IMR-90 (cell line): ENCODE measurements around the gene TTC16. TPM values are rescaled to one million over a fixed set of nuclear protein-coding genes. Genes with fewer than 3 reads are reported as not detected.

Source experiments
- ATAC-seq: fragments of 200-7000 bp; cut with Tn5 transposase; 2 replicates; pipeline ENCODE4 v1.9.1; 2020; ENCODE audit warnings: low read depth, mild to moderate bottlenecking, moderate library complexity
- BruUV-seq: library from RNA; stranded (reverse); fragments of 400-500 nt; replicated peaks from 2 replicates; lab custom pipeline; 2021; lab: Mats Ljungman, UMichigan
- CTCF ChIA-PET: fragments of 300-600 bp; formaldehyde crosslinking; extraction: SDS; loops from one replicate; lab custom pipeline; 2021; ENCODE audit warnings: antibody characterized with exemption; lab: Yijun Ruan, JAX
- POLR2A ChIA-PET: fragments of 300-600 bp; sonication (Branson Sonifier 250); formaldehyde crosslinking; loops from one replicate; lab custom pipeline; 2022; ENCODE audit warnings: antibody characterized with exemption; ENCODE audit not compliant: unreplicated experiment; lab: Charles Lee
- DNase-seq: peaks from one replicate; pipeline ENCODE4 v3.0.0; 2013
- H2AFZ ChIP-seq: replicated peaks from 2 replicates; pipeline ENCODE3; 2013; ENCODE audit warnings: low read length, mild to moderate bottlenecking; ENCODE audit not compliant: poor library complexity
- H2AK5ac ChIP-seq: 2 replicates; pipeline ENCODE4 v1.6.1; 2013; ENCODE audit warnings: low read depth, low read length, inconsistent platforms
- H2AK9ac ChIP-seq: replicated peaks from 2 replicates; pipeline ENCODE3; 2013; ENCODE audit warnings: mild to moderate bottlenecking, low read depth, low read length, moderate library complexity; ENCODE audit not compliant: poor library complexity
- H2BK120ac ChIP-seq: 2 replicates; pipeline ENCODE4 v1.6.1; 2013; ENCODE audit warnings: low read depth, low read length, inconsistent platforms
- H2BK15ac ChIP-seq: 3 replicates; pipeline ENCODE4 v1.6.1; 2013; ENCODE audit warnings: low read depth, low read length, inconsistent platforms
- H2BK20ac ChIP-seq: 2 replicates; pipeline ENCODE4 v1.6.1; 2013; ENCODE audit warnings: low read depth, mild to moderate bottlenecking, inconsistent platforms, low read length, moderate library complexity
- H2BK5ac ChIP-seq: 2 replicates; pipeline ENCODE4 v1.6.1; 2013; ENCODE audit warnings: mild to moderate bottlenecking, low read depth, low read length, inconsistent platforms; ENCODE audit not compliant: poor library complexity, severe bottlenecking
- H3K14ac ChIP-seq: replicated peaks from 2 replicates; pipeline ENCODE4 v1.6.1; 2013; ENCODE audit warnings: low read depth, low read length, inconsistent platforms
- H3K18ac ChIP-seq: 2 replicates; pipeline ENCODE4 v1.6.1; 2013; ENCODE audit warnings: low read depth, low read length, control low read depth
- H3K23ac ChIP-seq: 2 replicates; pipeline ENCODE4 v1.6.1; 2013; ENCODE audit warnings: low read depth, low read length, inconsistent platforms
- H3K27ac ChIP-seq: 2 replicates; pipeline ENCODE4 v1.5.1; 2013; ENCODE audit warnings: mild to moderate bottlenecking, control low read depth, low read length; ENCODE audit not compliant: insufficient read depth
- H3K27me3 ChIP-seq: 2 replicates; pipeline ENCODE4 v1.6.1; 2013; ENCODE audit warnings: low read length; ENCODE audit not compliant: control insufficient read depth, insufficient read depth
- H3K36me3 ChIP-seq: 2 replicates; pipeline ENCODE4 v1.6.1; 2013; ENCODE audit warnings: low read length, mixed read lengths; ENCODE audit not compliant: control insufficient read depth, insufficient read depth
- H3K4ac ChIP-seq: 2 replicates; pipeline ENCODE4 v1.6.1; 2013; ENCODE audit warnings: low read depth, low read length, inconsistent platforms
- H3K4me1 ChIP-seq: 2 replicates; pipeline ENCODE4 v1.6.1; 2013; ENCODE audit warnings: low read length, mixed read lengths; ENCODE audit not compliant: control insufficient read depth, insufficient read depth
- H3K4me2 ChIP-seq: 2 replicates; pipeline ENCODE4 v1.6.1; 2013; ENCODE audit warnings: low read depth, mild to moderate bottlenecking, control low read depth, low read length, moderate library complexity
- H3K4me3 ChIP-seq: 2 replicates; pipeline ENCODE4 v1.5.1; 2013; ENCODE audit warnings: low read depth, mild to moderate bottlenecking, control low read depth, low read length, moderate library complexity; ENCODE audit not compliant: insufficient read depth
- H3K56ac ChIP-seq: 2 replicates; pipeline ENCODE4 v1.6.1; 2013; ENCODE audit warnings: low read length, inconsistent platforms; ENCODE audit not compliant: insufficient read depth; ENCODE audit errors: extremely low read depth
- H3K79me1 ChIP-seq, 2 experiments: 2 replicates each; pipeline ENCODE4 v1.6.1; 2013; ENCODE audit warnings: low read length in 2 of 2, inconsistent platforms in 1 of 2, low read depth in 1 of 2
- H3K9ac ChIP-seq: 2 replicates; pipeline ENCODE4 v1.6.1; 2013; ENCODE audit warnings: low read depth, low read length, control low read depth
- H3K9me1 ChIP-seq: 2 replicates; pipeline ENCODE4 v1.6.1; 2013; ENCODE audit warnings: low read length, inconsistent platforms; ENCODE audit not compliant: insufficient read depth
- H3K9me3 ChIP-seq: 2 replicates; pipeline ENCODE4 v1.6.1; 2013; ENCODE audit warnings: low read length; ENCODE audit not compliant: control insufficient read depth, insufficient read depth
- H4K20me1 ChIP-seq: 2 replicates; pipeline ENCODE4 v1.6.1; 2013; ENCODE audit warnings: low read length, inconsistent platforms; ENCODE audit not compliant: insufficient read depth
- H4K5ac ChIP-seq: 2 replicates; pipeline ENCODE4 v1.6.1; 2013; ENCODE audit warnings: mild to moderate bottlenecking, low read depth, low read length, control low read depth
- H4K8ac ChIP-seq, 2 experiments: 2 replicates each; pipeline ENCODE4 v1.6.1; 2013; ENCODE audit warnings: low read depth in 2 of 2, low read length in 2 of 2, control low read depth in 1 of 2, inconsistent platforms in 1 of 2
- H4K91ac ChIP-seq: 2 replicates; pipeline ENCODE4 v1.6.1; 2013; ENCODE audit warnings: low read depth, low read length, inconsistent platforms; ENCODE audit not compliant: insufficient read depth
- BHLHE40 ChIP-seq: fragments of 150-350 bp; IDR thresholded peaks from 2 replicates; pipeline ENCODE4 v1.6.1; 2016; ENCODE audit warnings: mild to moderate bottlenecking, low read depth, low read length
- ELK1 ChIP-seq: fragments of 150-350 bp; IDR thresholded peaks from 2 replicates; pipeline ENCODE4 v1.6.1; 2016; ENCODE audit warnings: low read depth, mild to moderate bottlenecking, low read length, moderate library complexity, borderline replicate concordance
- FOS ChIP-seq: fragments of 150-350 bp; IDR thresholded peaks from 2 replicates; pipeline ENCODE4 v1.6.1; 2016; ENCODE audit warnings: low read depth, low read length
- MAFK ChIP-seq: IDR thresholded peaks from 2 replicates; pipeline ENCODE4 v1.6.1; 2012; ENCODE audit warnings: low read depth, low read length, improper control_type of control experiment
- MAZ ChIP-seq: IDR thresholded peaks from 2 replicates; pipeline ENCODE4 v1.6.1; 2012; ENCODE audit warnings: low read depth, mild to moderate bottlenecking, low read length, improper control_type of control experiment, moderate library complexity, borderline replicate concordance
- MXI1 ChIP-seq: IDR thresholded peaks from 2 replicates; pipeline ENCODE4 v1.6.1; 2012; ENCODE audit warnings: low read depth, mild to moderate bottlenecking, low read length, moderate library complexity, borderline replicate concordance
- NFE2L2 ChIP-seq: fragments of 150-350 bp; IDR thresholded peaks from 2 replicates; pipeline ENCODE4 v1.6.1; 2016; ENCODE audit warnings: low read depth, mild to moderate bottlenecking, low read length
- POLR2A ChIP-seq: IDR thresholded peaks from 2 replicates; pipeline ENCODE4 v1.6.1; 2012; ENCODE audit warnings: mild to moderate bottlenecking, low read depth, low read length
- RAD21 ChIP-seq: IDR thresholded peaks from 2 replicates; pipeline ENCODE4 v1.6.1; 2012; ENCODE audit warnings: low read length, improper control_type of control experiment
- RCOR1 ChIP-seq: IDR thresholded peaks from 2 replicates; pipeline ENCODE4 v1.6.1; 2012; ENCODE audit warnings: mild to moderate bottlenecking, low read length, improper control_type of control experiment; ENCODE audit not compliant: insufficient replicate concordance
- RFX5 ChIP-seq: IDR thresholded peaks from 2 replicates; pipeline ENCODE4 v1.8.0; 2012; ENCODE audit warnings: low read depth, mild to moderate bottlenecking, low read length, moderate library complexity
- SMC3 ChIP-seq: fragments of 150-350 bp; IDR thresholded peaks from 2 replicates; pipeline ENCODE4 v1.6.1; 2016; ENCODE audit warnings: low read depth, mild to moderate bottlenecking, antibody characterized with exemption, low read length, moderate library complexity
- USF2 ChIP-seq: fragments of 150-350 bp; IDR thresholded peaks from 2 replicates; pipeline ENCODE4 v1.6.1; 2017; ENCODE audit warnings: mild to moderate bottlenecking, antibody characterized with exemption, low read length, low read depth
- WGBS, 2 experiments: methylation state at CpG; one replicate each; pipeline versions ENCODE4 v1.1.5 to v1.1.7; 2013; ENCODE audit warnings: missing lambda C conversion rate in 2 of 2; ENCODE audit not compliant: insufficient read length in 1 of 2; ENCODE audit errors: extremely low coverage in 2 of 2; 5-methylcytosine and 5-hydroxymethylcytosine counted together
- dilution Hi-C: fragments of 300-500 bp; cut with HindIII; formaldehyde crosslinking; loops from one replicate; pipeline ENCODE4 v1.14.3; 2018; ENCODE audit warnings: low sequenced_read_pairs; ENCODE audit not compliant: unreplicated experiment
- in situ Hi-C: fragments of 300-500 bp; cut with MboI; formaldehyde crosslinking; loops from 3 replicates; pipeline ENCODE4 v1.14.3; 2019; ENCODE audit warnings: low sequenced_read_pairs, inconsistent platforms, mixed read lengths
- intact Hi-C: fragments of 100-400 bp; cut with micrococcal nuclease; formaldehyde crosslinking; loops from 2 replicates; pipeline ENCODE4 v1.10.0; 2022
- polyA plus RNA-seq, 3 experiments: library from polyadenylated mRNA; depleted of rRNA; stranded (reverse); fragments of >200 nt; gene quantifications; 2 replicates each; pipeline ENCODE4 v1.2.3, GENCODE V29; 2012; ENCODE audit warnings: low replicate concordance in 1 of 3
- total RNA-seq: library from RNA; depleted of rRNA; stranded (reverse); fragments of >200 nt; gene quantifications from 2 replicates; pipeline ENCODE4 v1.2.3, GENCODE V29; 2012

The TTC16 gene
- total and polyA plus RNA-seq, 2 of the 4 experiments (the other 2 are of a cell fraction): 0.02 TPM; not detected in 1

- Histone ChIP-seq H2BK120ac (no peak overlapping the region), H3K23ac (no peak overlapping the region), H3K79me1 (peaks cover 4 to 12% of the 10 kb centered on the region in 2 experiments; a peak in 2 of 4 replicates), H3K27ac (no peak overlapping the region), H4K8ac (no peak overlapping the region), H4K5ac (no peak overlapping the region), H3K56ac (no peak overlapping the region), H3K9me3 (no peaks in the 10 kb centered on the region), H4K20me1 (no peaks in the 10 kb centered on the region), H3K4me2 (no peak overlapping the region), H3K27me3 (no peaks in the 10 kb centered on the region), H3K14ac (no peak overlapping the region), H3K36me3 (peaks cover 5% of the 10 kb centered on the region; the same call in 1 of the 2 replicates), H4K91ac (no peak overlapping the region), H3K9ac (no peak overlapping the region), H3K4me1 (peaks cover 6% of the 10 kb centered on the region), H3K18ac (no peak overlapping the region), H2BK5ac (no peak overlapping the region), H2AK5ac (0 out of 2 replicates have a peak overlapping the region, but pooled peaks have one; percentile 3), H2AFZ (no peak overlapping the region), H3K9me1 (no peaks in the 10 kb centered on the region), H2AK9ac (no peak overlapping the region), H3K4me3 (no peak overlapping the region), H2BK15ac (no peak overlapping the region), H2BK20ac (no peak overlapping the region), H3K4ac (no peak overlapping the region)
- WGBS, 2 experiments: 83% methylated on average over 6 of the region's 16 CpGs; no CpG with 5 or more reads in 1 of the 2 experiments
- ChIA-PET CTCF (no interaction called here), POLR2A (no interaction called here)
- BruUV-seq: no TSS peak
- no peak for ATAC-seq
- no peak for DNase-seq
- TF ChIP-seq SMC3 (no peak), RCOR1 (no peak), USF2 (no peak), POLR2A (no peak), FOS (no peak), RAD21 (no peak), MAZ (no peak), ELK1 (no peak), MXI1 (no peak), MAFK (no peak), BHLHE40 (no peak), NFE2L2 (no peak), RFX5 (no peak)
- dilution Hi-C loops: no loop called here
- intact Hi-C loops: loop anchor here (5.0 kb wide), 1 partner anchor 225 kb away; no protein-coding TSS in a partner anchor
- in situ Hi-C loops: no loop called here
These were observed 16.1 kb downstream of the TTC16 start for GRCh38 chr9:127731938-127732337.
